ENCODE measurements around the gene ASTN2. TPM values are rescaled to one million over a fixed set of nuclear protein-coding genes. Genes with fewer than 3 reads are reported as not detected.

Gene ASTN2
- total RNA-seq, 1 experiment from 2014 or later: 11.5 TPM

DNA sequence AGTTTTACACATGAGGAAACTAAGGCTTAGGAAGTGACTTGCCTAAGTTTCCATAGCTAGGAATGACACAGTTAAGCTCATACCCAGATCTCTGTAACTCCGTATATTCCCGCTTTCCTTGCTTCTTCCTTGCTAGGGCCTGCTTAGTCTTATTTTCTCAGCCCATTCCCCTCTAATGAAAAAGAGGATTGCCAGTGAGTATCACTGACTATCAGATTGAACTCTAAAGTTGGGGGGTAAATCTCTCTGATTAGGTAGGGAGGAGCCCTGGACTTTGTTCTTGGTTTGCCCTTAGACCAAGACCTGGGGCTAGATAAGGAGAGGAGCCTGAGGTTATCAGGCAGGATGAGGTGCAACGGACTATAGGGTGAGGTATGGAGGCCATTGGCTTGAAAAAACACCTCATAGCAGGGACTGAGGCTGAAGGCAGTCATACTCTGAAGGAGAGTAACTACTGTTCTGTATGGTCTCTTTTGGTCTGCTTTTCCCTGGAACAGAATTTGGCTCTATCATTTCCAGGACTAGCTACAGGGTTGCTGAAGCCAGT lies 725.3 kb downstream of the ASTN2 start:
- no peak for DNase-seq (ENCODE audit: extremely low read depth, low read depth)

DNA sequence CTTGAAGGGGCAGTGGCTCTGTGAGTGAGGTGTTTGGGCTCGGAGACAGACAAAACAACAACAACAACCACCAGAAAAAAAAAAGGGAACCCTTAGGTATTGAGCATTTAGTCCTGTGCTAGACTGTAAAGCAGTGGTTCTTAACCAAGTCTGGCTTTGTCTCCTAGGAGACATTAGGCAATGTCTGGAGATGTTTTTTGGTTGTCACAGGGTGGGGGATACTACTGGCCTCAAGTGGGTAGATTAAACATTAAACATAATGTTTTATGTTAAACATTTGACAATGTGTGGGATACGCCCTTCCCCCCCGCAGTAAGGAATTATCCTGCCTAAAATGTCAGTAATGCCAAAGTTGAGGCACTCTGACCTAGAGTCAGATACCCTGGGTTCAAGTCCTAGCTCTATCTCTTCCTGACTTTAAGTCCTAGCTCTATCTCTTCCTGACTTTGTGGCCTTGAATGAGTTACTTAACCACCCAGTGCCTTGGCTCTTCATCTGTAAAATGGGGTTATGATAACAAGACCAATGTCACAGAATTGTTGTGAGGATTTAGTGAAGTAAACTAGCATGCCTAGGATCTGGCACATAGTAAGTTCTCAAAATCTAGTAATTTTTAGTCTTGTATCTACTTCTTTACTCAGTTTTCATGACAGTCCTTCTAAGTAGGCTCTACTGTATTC lies 725.9 kb downstream of the ASTN2 start:
- DNase-seq (ENCODE audit: extremely low read depth, low read depth): no peak

DNA sequence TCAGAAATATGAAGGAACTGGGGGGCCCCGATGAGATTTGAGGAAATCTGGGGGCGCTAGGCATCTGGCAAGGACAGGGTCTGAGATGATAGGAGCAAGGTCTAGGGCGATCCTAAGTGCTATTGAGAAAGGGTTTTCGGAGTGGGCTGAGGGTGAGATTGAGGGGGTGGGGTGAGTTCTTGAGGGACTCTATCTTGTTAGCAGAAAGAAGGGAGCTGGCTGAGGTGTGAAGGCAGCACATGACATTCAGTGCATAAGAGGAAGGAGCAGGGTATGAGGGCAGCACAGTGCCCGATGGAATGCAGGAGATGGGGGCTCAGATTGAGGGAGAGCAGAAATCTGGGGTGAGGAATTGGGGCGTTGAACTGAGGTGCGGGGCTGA lies 727.1 kb downstream of the ASTN2 start:
- DNase-seq (ENCODE audit: extremely low read depth, low read depth): no peak

DNA sequence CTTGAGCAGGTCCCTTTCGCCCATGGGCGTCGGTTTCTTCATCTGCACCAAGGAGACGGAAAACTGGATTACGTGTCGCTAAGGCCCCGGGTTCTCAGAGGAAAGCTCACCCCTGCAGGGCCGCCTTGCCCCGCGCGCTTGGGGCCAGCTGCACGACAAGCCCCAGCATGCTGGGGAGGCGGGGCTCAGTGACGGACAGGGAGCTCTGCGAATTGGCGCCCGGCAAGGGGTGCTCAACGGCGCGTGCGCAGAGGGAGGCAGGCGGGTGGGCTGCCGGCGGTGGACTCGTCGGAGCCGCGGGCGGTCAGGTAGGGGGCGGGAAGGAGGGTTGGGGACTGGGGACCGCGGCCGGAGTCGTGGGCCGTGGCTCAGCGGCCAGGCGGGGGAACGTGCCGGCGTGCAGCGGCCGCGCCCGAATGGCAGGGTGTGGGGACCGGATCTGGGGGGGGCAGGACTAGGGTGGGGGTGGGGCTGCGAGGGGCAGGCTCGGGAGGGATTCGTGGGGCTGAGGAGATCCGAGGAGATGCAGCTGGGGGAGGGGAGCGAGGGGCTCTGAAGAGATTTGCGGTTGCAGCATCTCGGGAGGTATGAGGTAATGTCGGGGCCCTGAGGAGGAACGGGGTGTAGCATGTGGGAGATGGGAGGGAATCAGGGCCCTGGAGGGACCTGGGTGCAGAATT lies 727.6 kb downstream of the ASTN2 start, which contains the start of gene TRIM32:
Gene TRIM32 (plus strand): TSS at position 232 of the 680 bp plus-strand sequence. CDS start 10,438 bp downstream, outside the sequence.
- DNase-seq (ENCODE audit: extremely low read depth, low read depth): peak; percentile 86

DNA sequence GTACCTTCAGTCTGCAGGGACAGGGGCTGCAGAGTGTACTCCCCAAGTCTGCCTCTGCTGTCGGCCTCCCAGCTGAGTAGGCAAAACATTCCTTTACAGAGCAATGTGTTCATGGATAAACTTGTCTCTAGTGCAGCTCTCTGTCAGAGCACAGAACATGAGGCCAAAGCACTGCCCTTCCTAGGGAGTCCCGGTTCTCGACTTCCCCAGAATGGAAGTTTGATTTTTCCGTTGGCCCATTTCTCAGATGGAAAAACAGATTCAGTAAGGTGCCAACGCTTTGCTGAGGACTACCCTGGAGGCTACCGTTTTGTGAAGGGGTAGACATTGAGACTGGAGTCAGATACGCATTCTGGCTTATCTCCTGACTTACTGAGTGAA lies 728.2 kb downstream of the ASTN2 start:
- DNase-seq (ENCODE audit: extremely low read depth, low read depth): no peak

DNA sequence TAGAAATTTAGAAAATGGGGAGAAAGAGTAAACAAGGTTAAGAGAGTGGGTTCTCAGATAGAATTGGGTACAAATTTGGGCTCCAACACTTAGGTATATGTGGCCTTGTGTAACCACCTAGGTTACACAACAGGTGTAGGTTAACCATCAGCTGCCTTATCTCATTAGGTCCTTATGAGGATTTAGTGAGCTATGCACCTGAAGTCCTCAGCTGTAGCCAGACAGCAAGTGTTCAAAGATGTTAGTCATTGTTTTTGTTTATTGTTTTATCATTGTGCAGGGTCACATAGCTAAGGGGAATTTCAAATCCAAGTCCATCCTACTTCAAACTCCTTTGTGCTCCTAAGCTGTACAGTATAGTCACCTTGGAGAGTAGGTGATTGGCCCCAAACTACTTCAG lies 728.7 kb downstream of the ASTN2 start:
- no peak for DNase-seq (ENCODE audit: extremely low read depth, low read depth)

DNA sequence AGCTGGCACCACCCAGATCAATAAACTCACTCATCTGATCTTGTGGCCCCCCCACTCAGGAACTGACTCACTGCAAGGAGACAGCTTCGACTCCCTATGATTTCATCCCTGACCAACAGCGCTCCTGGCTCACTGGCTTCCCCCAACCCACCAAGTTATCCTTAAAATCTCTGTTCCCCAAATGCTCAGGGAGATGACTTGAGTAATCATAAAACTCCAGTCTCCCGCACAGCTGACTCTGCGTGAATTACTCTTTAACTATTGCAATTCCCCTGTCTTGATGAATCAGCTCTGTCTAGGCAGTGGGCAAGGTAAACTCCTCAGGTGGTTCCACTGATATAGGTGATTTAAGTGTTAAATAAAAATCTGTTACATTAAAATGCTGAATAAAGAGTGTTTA lies 729.7 kb downstream of the ASTN2 start:
- no peak for DNase-seq (ENCODE audit: extremely low read depth, low read depth)

DNA sequence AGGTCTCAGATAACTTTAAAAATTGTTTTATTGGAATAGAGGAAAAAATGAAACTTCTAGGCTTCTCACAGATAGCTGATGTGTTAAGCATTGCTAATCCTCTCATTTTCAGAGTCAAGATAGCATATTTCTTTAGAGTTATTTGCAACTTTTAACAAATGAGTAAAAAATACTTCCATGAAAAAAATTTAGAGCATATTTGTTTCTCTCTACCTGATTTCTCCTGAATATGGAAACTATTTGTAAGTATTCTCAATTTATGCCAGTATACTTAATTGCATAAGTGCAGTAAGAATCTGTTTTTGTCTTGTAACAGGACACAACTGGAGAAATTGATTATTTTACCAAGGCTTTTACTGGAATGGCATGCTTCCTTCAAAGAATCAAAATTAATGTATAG lies 731.3 kb downstream of the ASTN2 start:
- no peak for DNase-seq (ENCODE audit: extremely low read depth, low read depth)

DNA sequence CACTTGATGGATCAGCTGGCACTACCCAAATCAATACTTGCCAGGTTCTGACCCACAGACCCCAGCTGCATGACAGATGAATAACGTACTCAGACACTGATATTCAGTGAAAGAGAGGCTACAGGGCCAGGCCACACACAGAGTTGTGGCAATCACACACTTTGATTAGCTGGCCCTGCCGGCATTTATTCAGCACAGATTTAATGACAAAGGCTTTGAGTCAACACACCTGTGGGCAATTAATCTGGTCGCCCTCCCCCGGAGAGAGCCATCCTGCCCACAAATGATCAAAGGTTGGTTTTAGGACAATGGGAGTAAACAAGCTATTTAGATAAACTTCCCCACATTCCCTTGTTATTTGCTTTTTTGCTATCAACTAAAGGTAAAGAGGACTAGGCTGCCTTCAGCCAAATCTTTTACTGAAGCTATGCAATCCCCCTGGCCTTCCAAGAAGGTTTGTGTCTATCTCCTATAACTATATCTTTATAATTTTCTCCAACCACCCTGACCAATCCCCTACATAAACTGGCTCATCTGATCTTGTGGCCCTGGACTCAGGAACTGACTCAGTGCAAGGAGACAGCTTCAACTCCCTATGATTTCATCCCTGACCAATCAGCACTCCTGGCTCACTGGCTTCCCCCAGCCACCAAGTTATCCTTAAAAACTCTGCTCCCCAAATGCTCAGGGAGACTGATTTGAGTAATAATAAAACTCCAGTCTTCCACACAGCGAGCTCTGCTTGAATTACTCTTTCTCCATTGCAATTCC lies 740.5 kb downstream of the ASTN2 start:
- no peak for DNase-seq (ENCODE audit: extremely low read depth, low read depth)

DNA sequence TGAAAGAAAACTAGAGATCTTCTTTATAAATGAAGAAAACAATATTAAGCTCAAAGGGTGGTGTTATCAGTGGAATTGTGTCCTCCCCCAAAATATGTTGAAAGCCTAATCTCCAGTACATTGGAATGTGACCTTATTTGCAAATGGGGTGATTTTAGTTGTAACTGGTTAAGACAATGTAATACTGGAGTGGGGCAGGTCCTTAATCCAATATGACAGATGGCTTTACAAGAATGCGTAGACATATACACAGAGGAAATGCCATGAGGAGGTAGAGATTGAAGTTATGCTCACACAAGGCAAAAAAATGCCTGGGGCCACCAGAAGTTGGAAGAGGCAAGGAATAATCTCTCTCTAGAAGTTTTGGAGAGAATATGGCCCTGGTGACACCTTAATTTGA lies 741.5 kb downstream of the ASTN2 start:
- no peak for DNase-seq (ENCODE audit: extremely low read depth, low read depth)

DNA sequence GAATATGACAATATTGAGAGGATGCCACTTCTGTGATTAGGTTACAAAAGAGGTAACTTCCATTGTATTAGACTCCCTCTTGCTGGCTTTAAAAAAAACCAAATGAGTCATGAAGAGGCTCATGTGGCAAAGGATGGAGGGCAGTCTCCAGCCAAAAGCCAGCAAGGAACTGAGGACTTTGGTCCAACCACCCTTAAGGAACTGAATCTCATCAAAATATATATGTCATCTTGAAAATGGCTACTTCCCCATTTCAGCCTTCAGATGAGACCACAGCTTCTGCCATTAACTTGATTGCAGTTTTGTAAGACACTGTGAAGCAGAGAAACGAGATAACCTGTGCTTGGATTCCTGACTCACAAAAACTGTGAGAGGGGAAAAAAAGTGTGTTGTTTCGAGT lies 743.3 kb downstream of the ASTN2 start:
- DNase-seq (ENCODE audit: extremely low read depth, low read depth): no peak

DNA sequence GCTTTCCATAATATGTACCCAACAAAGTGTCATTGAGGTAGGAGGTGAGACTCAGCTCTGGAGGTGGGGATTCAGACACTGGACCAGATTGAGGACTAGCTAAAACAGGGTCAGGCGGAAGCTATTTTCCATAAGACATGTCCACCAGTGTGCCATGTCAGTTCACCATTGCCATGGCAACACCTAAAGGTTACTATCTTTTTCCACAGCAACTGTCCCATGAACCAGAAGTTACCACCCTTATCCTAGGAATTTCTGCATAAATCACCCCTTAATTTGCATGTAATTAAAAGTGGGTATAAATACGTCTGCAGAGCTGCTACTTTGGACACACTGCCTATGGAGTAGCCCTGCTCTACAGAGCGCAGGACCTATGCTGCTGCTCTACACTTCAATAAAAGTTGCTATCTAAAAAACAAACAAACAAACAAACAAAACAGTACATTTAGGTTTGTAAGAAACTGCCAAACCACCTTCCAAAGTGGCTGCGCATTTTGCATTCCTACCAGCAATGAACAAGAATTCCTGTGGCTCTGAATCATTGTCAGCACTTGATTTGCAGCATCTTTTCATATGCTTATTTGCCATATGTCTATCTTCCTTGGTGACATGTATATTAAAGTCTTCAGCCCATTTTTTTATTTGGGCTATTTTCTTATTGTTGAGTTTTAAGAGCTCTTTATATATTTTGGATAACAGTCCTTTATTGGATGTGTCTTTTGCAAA lies 745.7 kb downstream of the ASTN2 start:
- DNase-seq (ENCODE audit: extremely low read depth, low read depth): no peak

DNA sequence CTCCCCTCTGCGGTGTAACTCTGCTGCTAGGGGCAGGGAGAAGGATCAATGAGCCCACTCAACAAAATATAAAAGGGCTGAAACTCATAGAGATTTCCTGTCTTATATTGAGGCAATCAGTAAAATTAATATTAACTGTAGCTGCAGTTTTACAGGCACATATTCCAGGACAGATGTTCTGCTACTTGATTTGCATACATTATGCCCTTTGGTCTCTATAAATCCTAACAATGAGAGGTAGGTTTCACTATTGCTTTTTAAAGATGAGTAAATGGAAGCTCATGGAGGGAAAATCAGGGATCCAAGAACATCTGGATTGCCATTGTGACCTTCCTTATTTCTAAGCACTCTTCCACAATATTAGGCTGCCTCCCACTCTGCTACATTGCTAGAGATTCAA lies 751.3 kb downstream of the ASTN2 start:
- no peak for DNase-seq (ENCODE audit: extremely low read depth, low read depth)

DNA sequence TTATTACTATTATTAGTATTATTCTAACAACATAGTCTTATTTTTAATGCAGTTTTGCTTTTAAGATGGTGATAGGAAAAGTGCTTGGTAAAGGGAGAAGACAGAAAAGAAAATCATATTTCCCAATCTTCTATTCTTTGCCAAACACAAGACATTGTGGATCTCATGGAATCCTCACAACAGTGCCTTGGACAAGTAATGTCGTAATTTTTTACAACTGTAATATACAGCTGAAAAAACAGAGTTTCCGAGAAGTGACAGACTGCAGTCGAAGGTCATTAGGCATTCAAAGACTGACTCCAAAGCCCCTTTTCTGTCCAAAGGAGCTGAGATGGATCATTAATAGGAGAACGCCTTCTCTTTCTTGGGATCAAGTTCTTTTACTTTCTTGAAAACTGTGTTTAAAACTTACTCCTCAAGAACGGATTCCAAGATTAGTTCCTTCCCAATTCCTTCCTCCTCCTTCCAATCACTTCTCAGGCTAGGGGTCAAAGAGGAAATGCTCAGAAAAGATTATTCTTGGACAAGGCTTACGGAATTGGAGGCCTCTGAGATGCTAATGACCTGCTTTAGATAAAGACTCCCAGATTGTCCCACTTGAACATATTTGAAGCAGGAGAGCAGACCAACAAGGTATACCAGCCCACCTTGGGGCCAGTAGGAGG lies 752.1 kb downstream of the ASTN2 start:
- DNase-seq (ENCODE audit: extremely low read depth, low read depth): no peak

DNA sequence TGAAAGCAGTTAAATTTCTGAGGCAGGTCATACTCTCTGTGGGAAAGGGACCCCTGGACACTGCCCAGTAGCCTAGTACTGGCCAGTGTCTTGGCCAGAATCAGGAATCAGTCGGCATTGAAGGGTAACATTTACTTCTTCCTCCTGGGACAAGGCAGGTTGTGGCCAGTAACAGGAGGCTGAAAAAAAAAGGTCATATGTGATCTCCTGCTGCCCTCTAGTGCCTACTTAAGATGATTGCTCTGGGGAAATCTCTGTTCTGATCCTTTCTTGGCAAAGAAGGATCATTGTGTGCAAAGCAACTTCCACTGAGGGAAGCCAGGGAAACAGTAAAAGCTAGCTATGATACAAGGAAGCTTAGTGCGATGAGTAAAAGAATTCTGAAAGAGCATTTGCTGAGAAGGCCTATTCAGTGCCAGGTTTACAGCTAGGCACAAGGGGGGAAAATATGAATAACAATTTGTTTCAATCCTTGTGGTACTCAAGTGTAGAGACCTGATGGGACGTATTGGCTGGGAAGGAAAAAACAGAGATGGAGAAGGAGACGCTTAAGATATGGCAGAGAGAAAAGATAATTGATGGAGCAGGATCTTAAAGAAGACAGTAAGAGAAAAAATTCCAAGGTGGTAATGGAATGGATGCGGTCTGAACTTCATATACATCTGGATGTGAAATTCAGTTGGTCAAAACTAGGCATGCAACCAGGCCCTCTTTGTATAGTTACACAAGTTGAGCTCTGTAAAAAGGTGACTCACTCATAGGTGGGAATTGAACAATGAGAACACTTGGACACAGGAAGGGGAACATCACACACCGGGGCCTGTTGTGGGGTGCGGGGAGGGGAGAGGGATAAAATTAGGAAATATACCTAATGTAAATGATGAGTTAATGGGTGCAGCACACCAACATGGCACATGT lies 753.6 kb downstream of the ASTN2 start:
- DNase-seq (ENCODE audit: extremely low read depth, low read depth): peak; percentile 65

DNA sequence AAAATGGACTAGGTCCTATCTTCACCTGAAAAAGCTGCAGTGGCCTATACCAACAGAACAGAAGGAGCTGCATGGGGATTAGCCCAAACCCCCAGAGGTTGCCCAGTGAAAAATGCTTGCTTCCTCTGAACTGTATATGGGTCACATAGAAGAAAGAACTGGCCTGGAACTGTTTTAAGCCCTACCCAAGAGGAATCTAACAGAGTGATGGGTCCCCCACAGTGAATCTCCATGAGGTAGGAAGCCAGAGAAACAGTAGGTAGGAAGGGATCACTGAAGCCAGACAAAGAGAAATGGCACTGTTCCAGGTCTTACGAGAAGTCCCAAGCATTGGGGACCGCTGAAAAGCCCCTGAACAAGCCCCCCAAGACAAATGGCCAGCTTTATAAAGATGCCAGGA lies 756.6 kb downstream of the ASTN2 start:
- no peak for DNase-seq (ENCODE audit: extremely low read depth, low read depth)

DNA sequence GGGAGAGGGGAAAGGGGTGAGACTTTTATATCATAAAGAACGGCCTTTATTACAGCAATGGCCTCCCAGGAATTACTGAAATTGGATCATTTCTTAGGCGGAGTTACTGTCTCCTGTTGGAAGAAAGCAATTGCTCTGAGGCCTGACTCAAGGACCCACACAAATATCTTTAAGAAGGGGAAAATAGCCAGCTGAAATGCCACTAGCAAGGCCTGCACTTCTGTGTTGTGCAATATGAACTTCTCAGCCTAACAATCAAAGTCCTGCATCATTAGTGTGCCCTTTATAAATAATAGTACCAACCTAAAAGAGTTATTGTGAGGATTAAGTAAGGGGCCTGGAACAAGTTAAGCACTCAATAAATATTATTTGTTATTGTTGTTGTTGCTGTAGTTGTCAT lies 757.9 kb downstream of the ASTN2 start:
- no peak for DNase-seq (ENCODE audit: extremely low read depth, low read depth)

DNA sequence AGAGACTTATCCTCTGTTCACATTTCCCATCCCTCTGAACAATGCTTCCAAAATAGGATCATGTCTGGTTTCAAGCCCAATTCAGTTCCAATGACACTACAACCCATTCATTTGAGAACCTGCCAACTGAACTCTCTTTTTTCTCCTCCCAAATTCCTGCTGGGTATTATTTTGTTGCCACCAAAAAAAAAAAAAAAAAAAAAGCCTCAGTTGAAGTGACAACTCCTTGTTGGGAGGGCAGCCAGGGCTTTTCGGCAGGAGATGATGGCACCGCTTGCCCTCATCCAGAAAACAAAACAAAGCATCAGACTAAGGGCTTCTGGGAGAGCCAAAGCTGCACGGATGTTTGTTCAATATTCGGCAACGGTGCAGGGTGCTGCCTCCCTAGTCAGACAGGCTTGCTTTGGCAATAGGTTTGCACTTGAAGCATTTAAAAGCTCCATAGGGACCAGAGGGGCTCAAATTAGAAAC lies 758.3 kb downstream of the ASTN2 start:
- DNase-seq (ENCODE audit: extremely low read depth, low read depth): no peak

DNA sequence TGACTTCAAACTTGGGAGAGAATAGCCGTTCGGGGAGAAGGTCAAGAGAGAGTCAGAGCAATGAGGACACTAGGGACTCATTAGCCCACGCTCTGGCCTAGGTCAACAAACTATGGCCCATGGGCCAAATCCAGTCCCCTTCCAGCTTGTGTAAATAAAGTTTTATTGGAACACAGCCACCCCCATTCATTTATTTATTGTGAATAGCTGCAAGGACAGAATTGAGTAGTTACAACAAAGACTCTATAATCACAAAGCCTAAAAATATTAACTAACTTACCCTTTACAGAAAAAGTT lies 760.9 kb downstream of the ASTN2 start:
- DNase-seq (ENCODE audit: extremely low read depth, low read depth): no peak
